SU-DHL-6 (cell line): ENCODE measurements around the gene ITSN2.

ENCODE experiments used
- H2AFZ ChIP-seq: fragments of 200-600 bp; sonication (generic); 2 replicates; pipeline ENCODE4 v1.6.1; 2014; ENCODE audit warnings: low read depth, mild to moderate bottlenecking, moderate library complexity, mixed read lengths, antibody characterized with exemption, low read length; ENCODE audit not compliant: severe bottlenecking
- H3F3A ChIP-seq: fragments of 200-600 bp; shearing (Covaris generic); 2 replicates; pipeline ENCODE4 v1.6.0; 2016; ENCODE audit warnings: antibody characterized with exemption, mild to moderate bottlenecking; ENCODE audit not compliant: insufficient read depth
- H3K27ac ChIP-seq: fragments of 200-600 bp; sonication (generic); 2 replicates; pipeline ENCODE4 v1.5.1; 2016; ENCODE audit warnings: low read depth, mild to moderate bottlenecking, low read length, moderate library complexity, mixed read lengths
- H3K27me3 ChIP-seq: fragments of 200-600 bp; sonication (generic), shearing (Covaris generic); 2 replicates; pipeline ENCODE4 v1.6.0; 2014; ENCODE audit warnings: mild to moderate bottlenecking, low read length
- H3K36me3 ChIP-seq: fragments of 200-600 bp; sonication (generic); 2 replicates; pipeline ENCODE4 v1.6.1; 2014; ENCODE audit warnings: mild to moderate bottlenecking, low read length, mixed read lengths
- H3K4me2 ChIP-seq: fragments of 300-600, 200-600 bp; shearing (Covaris generic), sonication (generic); 2 replicates; pipeline ENCODE4 v1.6.0; 2014; ENCODE audit warnings: low read length, low read depth, mild to moderate bottlenecking; ENCODE audit not compliant: poor library complexity, severe bottlenecking
- H3K4me3 ChIP-seq: fragments of 200-600 bp; sonication (generic); 2 replicates; pipeline ENCODE4 v1.5.1; 2014; ENCODE audit warnings: antibody characterized with exemption, low read length, mild to moderate bottlenecking, mixed read lengths; ENCODE audit not compliant: insufficient read depth, poor library complexity, severe bottlenecking
- H3K79me2 ChIP-seq: fragments of 200-600 bp; sonication (generic); 2 replicates; pipeline ENCODE4 v1.6.1; 2014; ENCODE audit warnings: mild to moderate bottlenecking, low read length, moderate library complexity; ENCODE audit not compliant: insufficient read depth
- H3K9ac ChIP-seq: fragments of 200-600 bp; sonication (generic); 2 replicates; pipeline ENCODE4 v1.7.0; 2014; ENCODE audit warnings: mild to moderate bottlenecking, low read length
- H3K9me2 ChIP-seq: fragments of 200-600 bp; sonication (generic); replicated peaks from 2 replicates; pipeline ENCODE4 v1.6.1; 2014; ENCODE audit warnings: low read length; ENCODE audit not compliant: insufficient read depth
- H3K9me3 ChIP-seq: fragments of 200-600 bp; sonication (generic); 2 replicates; pipeline ENCODE4 v1.6.1; 2014; ENCODE audit warnings: low read length, mixed read lengths; ENCODE audit not compliant: insufficient read depth
- H4K20me1 ChIP-seq: fragments of 200-600 bp; sonication (generic); 2 replicates; pipeline ENCODE4 v1.6.1; 2014; ENCODE audit warnings: low read depth, mild to moderate bottlenecking, antibody characterized with exemption, low read length, moderate library complexity, mixed read lengths
- CTCF ChIP-seq: fragments of 200-600 bp; sonication (generic); IDR thresholded peaks from one replicate; pipeline ENCODE4 v1.5.1; 2017; ENCODE audit warnings: antibody characterized with exemption, mild to moderate bottlenecking, low read length, moderate library complexity; ENCODE audit not compliant: insufficient read depth, poor library complexity, severe bottlenecking
- EZH2phosphoT487 ChIP-seq: fragments of 200-600 bp; sonication (generic), shearing (Covaris generic); conservative IDR thresholded peaks from 2 replicates; pipeline ENCODE4 v1.6.1; 2018; ENCODE audit warnings: mild to moderate bottlenecking, antibody characterized with exemption, low read length, moderate library complexity, mixed read lengths

Gene ITSN2

GRCh38 chr2:24372033-24372432, 11.7 kb upstream of the ITSN2 start:
- Histone ChIP-seq H3K27me3 (no peaks in the 10 kb centered on the region), H3K36me3 (no peaks in the 10 kb centered on the region), H4K20me1 (no peaks in the 10 kb centered on the region), H3K9me3 (no peaks in the 10 kb centered on the region), H2AFZ (no peak overlapping the region), H3K27ac (no peak overlapping the region), H3K4me2 (no peak overlapping the region), H3F3A (no peaks in the 10 kb centered on the region), H3K4me3 (no peak overlapping the region), H3K9me2 (no peaks in the 10 kb centered on the region), H3K9ac (no peak overlapping the region), H3K79me2 (no peaks in the 10 kb centered on the region)
- TF ChIP-seq EZH2phosphoT487 (no peak), CTCF (no peak)

- H3K27me3 ChIP-seq = no peaks in the 10 kb centered on the region
- no peak overlapping the region for H3K4me3 ChIP-seq
- H3K9ac ChIP-seq = no peak overlapping the region
- H3K79me2 ChIP-seq = no peaks in the 10 kb centered on the region
- no peaks in the 10 kb centered on the region for H4K20me1 ChIP-seq
- H3K9me3 ChIP-seq = no peaks in the 10 kb centered on the region
- TF ChIP-seq CTCF = no peak
- TF ChIP-seq EZH2phosphoT487 = no peak
- H3K4me2 ChIP-seq = no peak overlapping the region
- H2AFZ ChIP-seq = no peak overlapping the region
- no peak overlapping the region for H3K27ac ChIP-seq
- no peaks in the 10 kb centered on the region for H3K9me2 ChIP-seq
- H3K36me3 ChIP-seq = no peaks in the 10 kb centered on the region
- H3F3A ChIP-seq = peaks cover 9% of the 10 kb centered on the region; the same call in 1 of the 2 replicates
Measured at GRCh38 chr2:24365826-24366225, 5.5 kb upstream of the ITSN2 start.

- TF ChIP-seq CTCF (no peak), EZH2phosphoT487 (no peak)
- H4K20me1 ChIP-seq = no peaks in the 10 kb centered on the region
- H3K4me2 ChIP-seq = no peak overlapping the region
Measured at GRCh38 chr2:24365051-24365450, 4.7 kb upstream of the ITSN2 start.

More at GRCh38 chr2:24365051-24365450, 4.7 kb upstream of the ITSN2 start:
- peaks cover 10% of the 10 kb centered on the region; the same call in 1 of the 2 replicates for H3F3A ChIP-seq
- no peak overlapping the region for H2AFZ ChIP-seq
- no peak overlapping the region for H3K4me3 ChIP-seq
- H3K79me2 ChIP-seq = no peaks in the 10 kb centered on the region; the same call in 1 of the 2 replicates
- no peaks in the 10 kb centered on the region for H3K9me2 ChIP-seq
- no peaks in the 10 kb centered on the region for H3K36me3 ChIP-seq
- H3K27me3 ChIP-seq = no peaks in the 10 kb centered on the region
- H3K9me3 ChIP-seq = no peaks in the 10 kb centered on the region
- H3K27ac ChIP-seq = no peak overlapping the region
- H3K9ac ChIP-seq = no peak overlapping the region
